HG02798 (cell line): Measurements from ENCODE around the gene ADA.
"Not testable (repeated sequence)": the region's sequence is repeated elsewhere in the genome, so short reads cannot be mapped to it uniquely, and the experiment has no call there.

Experiments
- ATAC-seq: cut with Tn5 transposase; IDR thresholded peaks from one replicate; pipeline ENCODE4 v1.9.1; 2021; ENCODE audit warnings: mild to moderate bottlenecking; ENCODE audit not compliant: unreplicated experiment, poor library complexity

ADA gene

GRCh38 chr20:44651684-44652423 lies at the start of gene ADA:
Gene ADA (minus strand): TSS chr20:44651699. CDS start chr20:44651607, 92 bp downstream.
- peak; percentile 30 for ATAC-seq

- no peak for ATAC-seq
Measured at GRCh38 chr20:44700306-44700705, 48.8 kb upstream of the ADA start.

- ATAC-seq: no peak
Measured at GRCh38 chr20:44698351-44698750, 46.9 kb upstream of the ADA start.

- ATAC-seq: not testable (repeated sequence)
Measured at GRCh38 chr20:44697041-44697440, 45.5 kb upstream of the ADA start.

DNA sequence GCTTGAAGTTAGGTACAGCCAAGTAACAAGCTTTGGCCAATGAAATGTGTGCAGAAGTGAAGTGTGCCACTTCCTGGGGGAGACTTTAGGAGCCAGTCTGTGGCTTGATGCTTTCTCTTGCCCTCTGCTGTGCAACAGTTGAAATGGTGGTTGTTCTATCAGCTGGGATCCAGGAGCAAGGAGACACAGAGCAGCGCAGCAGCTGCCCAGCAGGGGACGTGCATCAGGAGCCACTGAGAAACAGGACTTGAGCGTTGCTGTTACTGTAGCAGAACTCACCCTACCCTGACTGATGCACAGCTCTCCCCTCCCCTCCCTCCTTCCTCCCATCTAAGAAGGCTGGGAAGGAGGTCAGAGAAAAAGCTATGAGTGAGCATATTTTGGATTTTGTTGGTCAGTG lies 44.8 kb upstream of the ADA start:
- ATAC-seq: no peak

DNA sequence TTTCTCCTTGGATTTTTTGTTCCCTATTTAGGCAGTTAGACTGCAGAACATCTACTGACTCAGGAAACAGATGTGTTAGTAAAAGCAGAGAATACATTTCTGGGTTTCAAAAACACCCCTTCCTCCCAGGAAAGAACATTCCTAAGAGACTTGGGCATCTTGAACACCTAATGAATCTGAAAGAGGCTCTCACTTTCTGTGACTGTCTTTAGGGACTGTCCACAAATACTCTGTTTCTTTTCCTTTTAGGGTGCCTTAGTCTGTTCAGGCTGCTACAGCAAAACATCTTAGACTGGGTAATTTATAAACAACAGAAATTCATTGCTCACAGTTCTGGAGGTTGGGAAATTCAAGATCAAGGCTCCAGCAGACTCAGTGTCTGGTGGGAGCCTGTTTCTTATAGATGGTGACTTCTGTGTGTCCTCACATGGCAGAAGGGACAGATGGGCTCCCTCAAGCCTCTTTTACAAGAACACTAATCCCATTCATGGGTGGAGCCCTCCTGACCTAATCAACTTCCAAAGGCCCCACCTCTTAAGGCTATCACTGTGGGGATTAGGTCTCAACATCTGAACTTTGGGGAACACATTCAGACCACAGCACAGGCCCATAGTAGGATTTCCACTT lies 44.3 kb upstream of the ADA start:
- ATAC-seq: no peak

GRCh38 chr20:44695295-44695673 lies 43.8 kb upstream of the ADA start:
- ATAC-seq: no peak

DNA sequence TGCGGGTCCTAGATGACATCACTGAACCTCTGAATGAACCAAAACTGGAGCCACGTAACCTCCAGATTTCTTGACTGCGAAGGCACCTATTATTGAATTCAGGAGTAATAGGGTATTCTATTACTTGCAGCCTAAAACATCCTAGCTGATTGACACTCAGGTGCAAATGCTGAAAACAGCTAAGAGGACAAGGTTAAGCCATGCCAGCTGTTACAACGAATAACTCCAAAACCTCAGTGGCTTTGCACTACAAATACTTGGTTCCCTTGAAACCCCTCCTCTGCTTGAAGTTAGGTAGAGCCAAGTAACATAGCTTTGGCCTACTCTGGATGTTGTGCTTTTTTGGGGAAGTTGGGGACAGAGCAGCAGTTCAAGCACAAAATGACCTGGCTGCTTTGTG lies 42.7 kb upstream of the ADA start:
- no peak for ATAC-seq

GRCh38 chr20:44693627-44694026 lies 42.1 kb upstream of the ADA start:
- no peak for ATAC-seq

DNA sequence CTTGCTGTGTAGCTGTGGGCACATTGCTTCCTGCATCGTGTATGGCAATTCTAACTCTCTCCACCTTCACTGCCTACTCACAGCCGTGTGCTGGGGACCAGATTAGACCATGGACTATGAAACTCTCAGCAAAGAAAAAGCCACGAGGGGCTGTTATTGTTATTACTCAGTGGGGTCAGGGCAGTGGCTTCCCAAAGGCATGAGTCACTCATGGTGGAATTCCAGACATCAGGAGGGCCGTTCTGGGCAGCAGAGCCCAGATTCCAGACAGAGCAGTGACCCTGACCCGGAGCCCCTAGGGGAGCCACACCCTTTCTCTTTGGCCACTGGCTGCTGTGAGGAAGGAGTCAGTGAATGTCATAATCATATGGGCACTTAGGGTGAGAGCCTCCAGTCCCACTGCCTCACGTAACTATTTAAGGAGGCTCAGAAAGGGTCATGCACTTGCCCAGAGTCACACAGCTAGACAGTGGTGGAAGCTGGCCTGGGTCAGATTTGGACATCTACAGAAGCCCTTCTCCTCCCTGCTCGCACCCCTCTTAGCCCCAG lies 41.5 kb upstream of the ADA start:
- no peak for ATAC-seq

- ATAC-seq: no peak
Measured at GRCh38 chr20:44691424-44692423, 40.2 kb upstream of the ADA start.

- ATAC-seq: no peak
Measured at GRCh38 chr20:44690781-44691423, 39.4 kb upstream of the ADA start.

- no peak for ATAC-seq
Measured at GRCh38 chr20:44689809-44690208, 38.3 kb upstream of the ADA start.

GRCh38 chr20:44688053-44688625 lies 36.6 kb upstream of the ADA start:
- no peak for ATAC-seq

DNA sequence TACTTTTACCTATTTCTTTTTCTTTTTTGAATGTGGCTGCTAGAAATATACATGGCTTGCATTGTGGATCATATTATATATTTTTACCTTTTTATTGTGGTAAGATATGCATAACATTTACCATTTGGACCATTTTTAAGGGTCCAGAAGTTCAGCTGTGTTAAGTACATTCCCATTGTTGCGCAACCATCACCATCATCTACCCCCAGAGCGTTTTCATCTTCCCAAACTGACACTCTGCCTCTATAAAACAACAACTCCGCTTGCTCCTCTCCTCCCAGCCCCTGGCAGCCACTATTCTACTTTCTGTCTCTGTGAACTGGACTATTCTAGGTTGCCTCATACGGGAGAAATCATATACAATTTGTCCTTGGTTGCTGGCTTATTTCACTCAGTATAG lies 35.4 kb upstream of the ADA start:
- ATAC-seq: no peak

DNA sequence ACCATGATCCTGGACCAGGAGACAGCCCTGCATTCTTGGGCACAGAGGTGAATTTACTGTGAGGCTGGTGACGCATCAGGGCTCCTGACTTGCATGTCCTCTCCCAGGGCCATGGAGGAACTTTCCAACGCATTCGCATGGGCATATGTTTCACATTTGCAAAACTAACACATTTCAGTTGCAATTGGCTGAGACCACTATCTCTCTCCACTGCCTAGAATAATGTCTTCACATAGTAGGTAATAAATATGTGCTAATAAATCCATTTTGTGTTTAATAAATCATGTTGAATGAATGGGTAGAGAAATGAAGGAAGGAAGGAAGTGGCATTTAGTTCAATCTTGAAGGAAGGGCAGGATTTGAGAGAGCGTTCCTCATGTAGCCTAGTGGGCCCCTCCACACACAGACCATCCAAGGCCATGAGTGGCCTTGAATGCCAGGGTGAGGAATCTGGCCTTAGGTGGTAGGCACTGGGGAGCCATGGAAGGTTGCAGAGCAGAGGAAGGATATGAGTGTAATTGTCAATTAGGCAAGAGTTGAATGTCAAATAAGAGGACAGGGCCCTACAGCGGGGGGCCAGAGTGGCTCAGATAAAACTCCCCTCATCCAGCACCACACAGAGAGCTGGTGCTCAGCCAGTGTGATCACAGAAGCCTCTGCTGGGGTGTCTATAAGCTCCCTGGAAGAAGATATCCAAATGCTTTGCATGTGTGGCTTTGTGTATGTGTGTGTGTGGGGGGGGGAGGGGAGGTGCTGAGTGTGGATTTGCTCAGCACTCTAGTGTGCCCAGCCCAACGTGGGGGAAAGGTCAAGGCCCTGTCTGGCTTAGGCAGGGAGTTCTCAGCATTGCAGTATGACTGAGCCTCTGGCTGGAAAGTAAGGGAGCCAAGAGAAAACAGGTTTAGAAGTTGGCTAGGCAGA lies 32.8 kb upstream of the ADA start:
- ATAC-seq: no peak

DNA sequence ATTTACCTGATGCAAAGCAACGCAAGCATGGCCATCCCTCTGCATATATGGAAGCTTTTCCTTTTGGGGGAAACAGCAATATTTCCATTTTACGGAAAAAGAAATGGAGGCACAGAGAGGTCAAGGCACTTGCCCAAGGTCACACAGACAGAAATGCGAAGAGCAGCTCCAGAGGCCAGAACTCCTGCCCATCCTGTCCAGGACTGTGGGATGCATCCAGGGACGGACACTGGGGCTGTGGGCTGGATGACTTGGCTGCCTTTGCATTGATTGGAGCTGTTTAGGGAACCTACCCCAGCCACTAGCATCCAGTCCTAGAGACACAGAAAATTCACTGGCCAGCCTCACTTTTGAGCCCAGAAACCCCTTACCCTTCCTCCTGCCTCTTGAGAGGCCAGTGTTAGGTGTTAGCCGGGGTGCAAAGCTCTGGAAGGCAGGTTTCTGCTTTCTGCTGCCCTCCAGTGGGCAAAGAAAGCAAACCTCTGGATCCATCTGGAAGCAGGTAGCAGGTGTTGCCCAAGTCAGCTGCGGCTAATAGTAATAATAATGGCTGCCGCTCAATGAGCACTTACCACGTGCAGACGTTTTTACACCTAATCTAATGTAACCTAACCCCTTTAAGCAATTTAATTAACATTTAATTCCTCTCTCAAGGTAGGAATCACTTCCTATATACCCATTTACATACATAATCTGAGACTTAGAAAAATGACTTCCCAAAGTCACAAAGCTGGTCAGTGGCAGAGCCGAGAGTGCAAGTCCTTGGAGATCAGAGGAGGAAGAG lies 32.0 kb upstream of the ADA start:
- ATAC-seq: peak; percentile 81
